SW 1271 (cell line): Measurements from ENCODE around the gene OTOG.

Source experiments
- DNase-seq, 2 experiments: peaks; one replicate each; lab custom pipeline; 2025; lab: John Stamatoyannopoulos, UW

Gene OTOG

DNA sequence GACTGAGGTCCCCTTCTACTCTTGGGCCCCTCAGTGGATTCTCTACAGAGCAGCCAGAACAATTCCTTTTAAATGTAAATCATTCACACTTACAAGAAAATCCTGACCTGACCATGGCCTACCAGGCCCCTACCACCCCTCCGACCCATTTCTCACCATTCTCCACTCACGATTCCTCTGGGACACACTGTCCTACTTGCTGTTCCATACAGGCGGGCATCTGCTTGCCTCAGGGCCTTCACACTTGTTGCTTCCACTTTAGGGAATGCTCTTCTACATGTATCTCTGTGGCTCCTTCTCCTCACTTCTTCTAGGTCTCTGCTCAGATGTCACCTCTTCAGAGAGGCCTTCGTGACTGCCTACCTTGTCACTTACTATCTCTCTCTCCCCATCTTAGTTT lies 6.3 kb upstream of the OTOG start:
- DNase-seq: no peak

GRCh38 chr11:17541330-17541885 lies 5.7 kb upstream of the OTOG start:
- no peak for DNase-seq

- no peak for DNase-seq
These were observed 4.8 kb upstream of the OTOG start for GRCh38 chr11:17542249-17542648.

GRCh38 chr11:17543041-17543440 lies 4.0 kb upstream of the OTOG start:
- DNase-seq: no peak

DNA sequence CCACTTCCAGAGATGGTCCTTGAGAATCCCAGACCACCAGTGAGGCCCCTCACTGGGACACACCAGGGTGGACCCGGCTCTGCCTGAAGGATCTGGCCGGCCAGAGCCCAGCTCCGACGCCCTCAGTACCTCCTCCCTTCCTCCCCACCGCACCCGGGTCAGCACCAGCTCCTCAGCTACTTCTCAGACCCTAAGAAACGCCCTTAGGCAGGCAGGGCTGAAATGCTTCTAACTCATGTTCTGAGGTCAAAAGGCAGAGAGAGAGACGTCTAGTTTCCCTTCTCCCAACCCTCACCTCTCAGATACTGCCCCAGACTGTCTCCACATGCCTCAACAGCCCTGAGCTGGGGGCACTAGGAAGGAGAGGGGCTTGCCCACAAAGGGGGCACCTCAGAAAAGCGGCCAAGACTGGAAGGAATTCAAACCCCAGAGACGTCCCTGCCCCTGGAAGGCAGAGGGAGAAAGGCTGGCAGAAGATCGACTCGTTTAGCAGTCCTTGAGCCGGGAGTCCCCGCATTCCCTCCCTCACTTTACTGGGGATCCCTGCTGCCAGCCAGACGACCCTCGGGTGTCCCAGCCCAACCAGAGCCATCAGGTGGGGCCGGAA lies 3.4 kb upstream of the OTOG start:
- DNase-seq: no peak

DNA sequence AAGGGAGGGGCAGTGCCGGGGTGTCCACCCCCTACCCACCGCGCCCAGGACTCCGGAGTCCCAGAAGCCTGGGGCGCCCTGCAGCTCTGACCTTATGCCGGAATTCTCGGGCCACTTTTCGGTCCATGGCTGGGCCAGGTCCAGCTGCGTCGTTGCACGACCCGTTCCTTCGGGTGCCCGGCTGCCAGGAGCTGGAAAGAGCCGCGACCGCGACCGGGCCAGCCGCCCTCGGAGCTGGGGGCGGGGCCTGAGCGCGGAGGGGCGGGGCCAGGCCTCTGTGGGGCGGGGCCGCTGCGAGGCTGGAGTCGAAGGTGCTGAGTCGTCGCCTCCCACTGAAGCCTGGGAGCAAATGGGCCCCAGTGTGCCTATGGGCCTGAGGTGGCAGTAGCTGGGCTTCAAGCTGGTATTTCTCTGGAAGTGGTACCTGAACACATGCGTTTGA lies 2.9 kb upstream of the OTOG start, which contains the start of gene USH1C:
TSS of gene USH1C (minus strand) at position 236 of the 442 bp plus-strand sequence. CDS start at position 127, 109 bp downstream.
- peak in 1 of 2 experiments; percentile 8 for DNase-seq

DNA sequence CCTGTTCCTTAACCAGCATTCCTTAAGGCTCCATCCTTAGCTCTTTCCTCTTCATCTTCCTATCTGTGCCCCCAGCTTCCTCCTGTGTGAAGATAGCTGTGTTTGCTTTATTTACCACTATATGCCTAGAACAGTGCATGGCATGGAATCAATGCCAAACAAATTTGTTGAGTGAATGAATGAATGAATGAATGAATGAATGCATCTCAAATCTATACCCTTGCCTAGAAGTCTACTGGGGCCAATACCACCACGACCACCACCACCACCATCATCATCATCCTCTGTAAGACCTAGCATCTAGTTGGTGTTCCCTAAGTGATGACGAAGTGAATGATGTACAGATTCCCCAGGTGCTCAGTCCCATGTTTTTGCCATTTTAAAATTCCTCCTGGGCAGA lies 819 bp upstream of the OTOG start:
- no peak for DNase-seq

GRCh38 chr11:17547932-17548331 lies 873 bp downstream of the OTOG start:
- no peak for DNase-seq

- DNase-seq: no peak
These were observed 1.4 kb downstream of the OTOG start for GRCh38 chr11:17548444-17548843.

DNA sequence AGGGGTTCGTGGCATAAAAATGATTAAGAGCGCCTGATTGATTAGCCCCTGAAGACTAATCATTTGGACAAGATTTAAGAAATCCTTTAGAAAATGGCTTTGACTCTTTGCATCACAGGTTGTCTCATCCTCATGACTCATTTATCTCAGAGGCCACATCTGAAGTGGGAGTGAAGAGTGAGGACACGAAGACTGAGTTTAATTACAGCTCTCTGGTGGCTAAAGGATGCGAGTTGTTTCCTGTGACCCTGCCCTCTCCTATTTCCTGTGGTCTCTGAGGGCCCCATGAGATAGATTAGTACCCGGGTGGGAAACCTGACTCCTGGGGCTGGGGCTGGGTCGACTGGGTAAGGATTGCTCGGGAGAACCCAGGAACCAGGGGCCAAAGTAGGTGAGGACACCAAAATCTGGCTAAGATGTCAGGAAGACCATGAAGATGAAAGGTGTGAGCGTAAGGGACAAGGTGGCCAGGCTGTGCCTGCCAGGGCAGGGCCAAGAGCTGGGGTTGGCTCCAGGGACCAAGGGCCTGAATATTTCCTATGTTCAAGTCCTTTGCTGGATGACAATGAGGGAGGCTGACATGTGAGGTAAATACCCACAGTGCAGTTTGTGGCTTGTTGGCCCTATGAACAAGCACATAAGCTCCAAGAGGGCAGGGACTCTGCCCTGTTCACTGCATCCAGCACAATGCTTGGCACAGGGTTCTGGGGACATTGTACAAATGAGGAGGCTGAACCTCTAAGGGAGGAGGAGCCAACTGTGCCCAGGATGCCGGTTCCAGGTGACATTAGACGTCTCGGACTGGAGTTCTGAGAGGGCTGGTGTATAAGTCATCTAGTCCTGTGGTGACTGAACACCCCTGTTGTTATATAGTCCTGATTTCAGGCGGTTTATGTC lies 3.6 kb downstream of the OTOG start:
- no peak for DNase-seq

- DNase-seq: no peak
These were observed 4.4 kb downstream of the OTOG start for GRCh38 chr11:17551347-17552040.

GRCh38 chr11:17552041-17552355 lies 4.9 kb downstream of the OTOG start:
- no peak for DNase-seq

DNA sequence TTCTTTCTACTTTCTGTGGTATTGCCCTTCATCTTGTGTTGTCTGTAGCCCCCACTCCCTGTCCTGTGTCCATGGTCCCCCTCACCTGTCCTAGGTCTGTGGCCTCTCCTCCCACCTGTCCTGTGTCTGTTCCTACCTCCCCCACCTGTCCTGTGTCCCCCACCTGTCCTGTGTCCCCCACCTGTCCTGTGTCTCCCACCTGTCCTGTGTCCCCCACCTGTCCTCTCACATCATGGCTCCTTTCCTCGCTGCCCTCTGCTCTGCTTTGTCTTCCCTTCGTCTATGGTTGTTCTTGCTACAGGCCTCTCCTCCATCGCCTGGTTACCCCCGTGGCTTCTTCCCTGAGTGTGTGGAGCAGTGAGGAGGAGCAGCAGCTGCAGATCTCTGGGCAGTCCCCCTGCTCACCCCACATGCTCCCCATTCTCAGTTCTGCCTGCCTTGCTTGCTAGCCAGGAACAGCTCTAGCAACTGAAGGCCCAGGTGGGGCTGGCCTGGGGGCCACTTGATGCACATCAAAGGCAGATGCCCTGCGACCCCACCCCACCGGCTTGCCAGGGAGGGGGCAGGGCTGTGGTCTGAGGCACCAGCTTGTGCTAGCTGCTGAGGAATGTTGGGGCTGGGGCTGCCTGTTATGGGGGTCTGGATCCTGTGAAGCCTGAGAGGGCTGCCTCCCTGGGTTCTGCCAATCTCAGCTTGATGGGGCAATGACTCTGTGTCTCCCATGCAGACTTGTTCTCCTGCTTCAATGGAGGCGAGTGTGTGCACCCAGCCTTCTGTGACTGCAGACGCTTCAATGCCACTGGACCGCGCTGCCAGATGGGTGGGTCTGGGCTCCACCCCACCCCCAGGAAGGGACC lies 5.6 kb downstream of the OTOG start:
- no peak for DNase-seq

- no peak for DNase-seq
These were observed 6.1 kb downstream of the OTOG start for GRCh38 chr11:17553249-17553546.

- no peak for DNase-seq
These were observed 7.4 kb downstream of the OTOG start for GRCh38 chr11:17554487-17554886.

DNA sequence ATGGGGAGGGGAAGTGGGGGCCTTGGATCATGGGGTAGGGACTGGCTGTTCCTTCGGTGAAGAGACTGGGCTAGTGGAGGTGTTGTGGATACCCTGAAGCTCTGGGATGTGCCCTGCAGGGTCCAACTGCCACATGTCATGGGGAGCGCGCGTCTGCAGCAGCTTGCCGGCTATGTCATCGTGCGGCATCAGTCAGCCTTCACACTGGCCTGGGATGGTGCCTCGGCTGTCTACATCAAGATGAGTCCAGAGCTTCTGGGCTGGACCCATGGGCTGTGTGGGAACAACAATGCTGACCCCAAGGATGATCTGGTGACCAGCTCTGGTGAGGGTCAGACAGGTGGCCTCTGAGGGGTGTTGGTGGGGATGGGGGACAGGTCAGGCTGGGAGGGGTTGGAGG lies 9.9 kb downstream of the OTOG start:
- no peak for DNase-seq

DNA sequence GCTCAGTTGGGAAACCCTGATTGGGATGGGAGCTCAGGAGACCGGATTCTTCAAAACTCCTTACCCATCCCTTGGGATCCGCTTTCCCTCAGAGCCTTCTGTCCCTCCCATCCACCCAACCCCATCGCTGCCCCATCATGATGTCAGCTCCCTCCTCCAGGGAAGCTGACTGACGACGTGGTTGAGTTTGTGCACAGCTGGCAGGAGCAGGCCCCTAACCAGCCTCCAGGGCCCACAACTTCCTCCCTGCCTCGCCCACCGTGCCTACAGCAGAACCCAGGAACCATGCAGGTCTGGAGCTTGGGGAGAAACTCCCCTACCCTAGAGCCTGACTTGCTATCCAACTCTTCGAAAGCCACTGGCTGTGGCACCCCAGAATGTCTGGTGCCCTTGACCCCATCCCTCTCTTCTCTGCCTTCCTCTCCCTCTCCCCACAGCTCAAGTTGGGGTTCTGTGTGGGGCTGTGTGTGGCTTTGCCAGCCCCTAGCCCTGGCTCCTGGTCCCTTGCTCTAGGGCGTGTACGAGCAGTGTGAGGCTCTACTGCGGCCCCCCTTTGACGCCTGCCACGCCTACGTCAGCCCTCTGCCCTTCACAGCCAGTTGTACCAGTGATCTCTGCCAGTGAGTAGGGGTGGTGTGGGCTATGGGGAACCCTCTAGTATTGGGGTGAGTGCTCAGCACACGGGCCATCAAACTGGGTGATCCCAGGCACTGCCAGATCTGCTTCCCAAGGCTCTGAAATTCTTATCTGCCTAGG lies 11.1 kb downstream of the OTOG start:
- DNase-seq: no peak

GRCh38 chr11:17558916-17559315 lies 11.9 kb downstream of the OTOG start:
- DNase-seq: no peak

- DNase-seq: no peak
These were observed 12.5 kb downstream of the OTOG start for GRCh38 chr11:17559341-17560087.
